SK-N-MC (cell line): ENCODE measurements around the gene CLSTN1.

Source experiments
- DNase-seq: peaks from one replicate; pipeline ENCODE4 v3.0.0-alpha.2; 2011; ENCODE audit warnings: low read depth, low spot score
- H3K27ac ChIP-seq: fragments of 200-600 bp; sonication (generic); 2 replicates; pipeline ENCODE4 v1.5.1; 2016; ENCODE audit warnings: mixed run types
- H3K36me3 ChIP-seq: fragments of 200-600 bp; sonication (generic); 2 replicates; pipeline ENCODE4 v1.6.1; 2017; ENCODE audit warnings: antibody characterized with exemption, low read length, mixed read lengths; ENCODE audit not compliant: insufficient read depth
- H3K4me3 ChIP-seq: fragments of 200-600 bp; sonication (generic); 2 replicates; pipeline ENCODE4 v1.5.1; 2016
- H3K9ac ChIP-seq: fragments of 200-600 bp; sonication (generic); 2 replicates; pipeline ENCODE4 v1.8.0; 2017; ENCODE audit warnings: mixed run types, mixed read lengths; ENCODE audit not compliant: insufficient read length
- H3K9me3 ChIP-seq: fragments of 200-600 bp; sonication (generic); 2 replicates; pipeline ENCODE4 v1.6.1; 2017; ENCODE audit warnings: low read depth, mild to moderate bottlenecking, antibody characterized with exemption, low read length, moderate library complexity, mixed read lengths
- EZH2 ChIP-seq: fragments of 200-600 bp; sonication (generic); IDR thresholded peaks from one replicate; pipeline ENCODE4 v1.6.1; 2017; ENCODE audit warnings: antibody characterized with exemption
- FOXP2 ChIP-seq: optimal IDR thresholded peaks from 2 replicates; pipeline ENCODE3; 2011; ENCODE audit warnings: mild to moderate bottlenecking, moderate library complexity; ENCODE audit not compliant: insufficient read depth; ENCODE audit errors: extremely low read length, control extremely low read depth
- POLR2AphosphoS5 ChIP-seq: IDR thresholded peaks from 2 replicates; pipeline ENCODE4 v1.6.1; 2012; ENCODE audit warnings: mild to moderate bottlenecking, low read depth, low read length, borderline replicate concordance

Gene CLSTN1

GRCh38 chr1:9732123-9732971 lies 91.4 kb downstream of the CLSTN1 start:
- Histone ChIP-seq H3K27ac (no peak overlapping the region), H3K4me3 (no peak overlapping the region), H3K9me3 (no peaks in the 10 kb centered on the region), H3K9ac (no peak overlapping the region), H3K36me3 (peaks cover 73% of the 10 kb centered on the region)
- no peak for TF ChIP-seq POLR2AphosphoS5
- TF ChIP-seq FOXP2: no peak
- no peak for TF ChIP-seq EZH2
- no peak for DNase-seq

GRCh38 chr1:9731561-9731960 lies 92.2 kb downstream of the CLSTN1 start:
- Histone ChIP-seq H3K9ac (no peak overlapping the region), H3K36me3 (peaks cover 68% of the 10 kb centered on the region), H3K27ac (no peak overlapping the region), H3K4me3 (no peak overlapping the region), H3K9me3 (no peaks in the 10 kb centered on the region)
- no peak for DNase-seq
- TF ChIP-seq POLR2AphosphoS5 (no peak), FOXP2 (no peak), EZH2 (no peak)

- H3K27ac ChIP-seq: no peak overlapping the region
- DNase-seq: no peak
- no peak overlapping the region for H3K9ac ChIP-seq
- no peak overlapping the region for H3K4me3 ChIP-seq
- no peak for TF ChIP-seq EZH2
- TF ChIP-seq POLR2AphosphoS5: no peak
- TF ChIP-seq FOXP2: no peak
- no peaks in the 10 kb centered on the region for H3K9me3 ChIP-seq
- peaks cover 64% of the 10 kb centered on the region for H3K36me3 ChIP-seq
Observed at GRCh38 chr1:9731051-9731537, 92.7 kb downstream of the CLSTN1 start.

- DNase-seq: no peak
- no peak overlapping the region for H3K27ac ChIP-seq
Observed at GRCh38 chr1:9730096-9730901, 93.5 kb downstream of the CLSTN1 start.

GRCh38 chr1:9729523-9729922 lies 94.2 kb downstream of the CLSTN1 start:
- no peak for DNase-seq
- no peak overlapping the region for H3K27ac ChIP-seq
- H3K9ac ChIP-seq: no peak overlapping the region
- H3K9me3 ChIP-seq: no peaks in the 10 kb centered on the region
- H3K4me3 ChIP-seq: no peak overlapping the region
- H3K36me3 ChIP-seq: peaks cover 48% of the 10 kb centered on the region
- TF ChIP-seq POLR2AphosphoS5 (no peak), EZH2 (no peak), FOXP2 (no peak)

More at GRCh38 chr1:9730096-9730901, 93.5 kb downstream of the CLSTN1 start:
- H3K4me3 ChIP-seq: no peak overlapping the region
- H3K36me3 ChIP-seq: peaks cover 56% of the 10 kb centered on the region
- no peaks in the 10 kb centered on the region for H3K9me3 ChIP-seq
- no peak for TF ChIP-seq POLR2AphosphoS5
- no peak for TF ChIP-seq FOXP2
- no peak for TF ChIP-seq EZH2
- no peak overlapping the region for H3K9ac ChIP-seq

GRCh38 chr1:9728451-9729295 lies 95.1 kb downstream of the CLSTN1 start:
- no peak overlapping the region for H3K9ac ChIP-seq
- no peak overlapping the region for H3K4me3 ChIP-seq
- H3K9me3 ChIP-seq: no peaks in the 10 kb centered on the region
- TF ChIP-seq EZH2 (no peak), POLR2AphosphoS5 (no peak), FOXP2 (no peak)
- no peak overlapping the region for H3K27ac ChIP-seq
- H3K36me3 ChIP-seq: peaks cover 41% of the 10 kb centered on the region
- no peak for DNase-seq

GRCh38 chr1:9726905-9727595 lies 96.7 kb downstream of the CLSTN1 start:
- Histone ChIP-seq H3K27ac (no peak overlapping the region), H3K36me3 (peaks cover 25% of the 10 kb centered on the region)

More at GRCh38 chr1:9726905-9727595, 96.7 kb downstream of the CLSTN1 start:
- Histone ChIP-seq H3K9me3 (no peaks in the 10 kb centered on the region), H3K9ac (no peak overlapping the region), H3K4me3 (no peak overlapping the region)
- DNase-seq: no peak
- no peak for TF ChIP-seq EZH2
- TF ChIP-seq FOXP2: no peak
- TF ChIP-seq POLR2AphosphoS5: no peak
